Activated T-helper 2 cell treated with anti-CD3 and anti-CD28 coated beads, Interferon-gamma antibody, Interleukin-2, Interleukin-4, amounts not matched to agents 10 μg/mL and 5 μg/mL and 100 μg/mL, durations not matched to agents 14 hours and 24 hours and 36 hours (primary cell): Measurements from ENCODE around the gene VN1R4. TPM values are rescaled to one million over a fixed set of nuclear protein-coding genes. Genes with fewer than 3 reads are reported as not detected.
"Not testable (repeated sequence)": the region's sequence is repeated elsewhere in the genome, so short reads cannot be mapped to it uniquely, and the experiment has no call there.

Experiments used
- DNase-seq: peaks from one replicate; pipeline ENCODE4 v3.0.0; 2021; ENCODE audit warnings: low spot score
- H3K27ac Mint-ChIP-seq: one replicate; pipeline ENCODE4 v1.8.0; 2021; ENCODE audit warnings: mixed read lengths
- H3K27me3 Mint-ChIP-seq: one replicate; pipeline ENCODE4 v1.8.0; 2021; ENCODE audit warnings: low read depth, mixed read lengths
- H3K36me3 Mint-ChIP-seq: one replicate; pipeline ENCODE4 v1.8.0; 2021; ENCODE audit warnings: low read depth, mixed read lengths
- H3K4me1 Mint-ChIP-seq: one replicate; pipeline ENCODE4 v1.8.0; 2021; ENCODE audit warnings: low read depth, mixed read lengths
- H3K4me3 Mint-ChIP-seq: one replicate; pipeline ENCODE4 v1.8.0; 2021; ENCODE audit warnings: low read depth, mild to moderate bottlenecking, moderate library complexity, mixed read lengths
- H3K9me3 Mint-ChIP-seq: one replicate; pipeline ENCODE4 v1.8.0; 2021; ENCODE audit warnings: mixed read lengths
- intact Hi-C: fragments of 100-400 bp; cut with micrococcal nuclease; formaldehyde crosslinking; loops from one replicate; pipeline ENCODE4 v1.15.1; 2023
- total RNA-seq: library from RNA; stranded (reverse); gene quantifications from 2 replicates; pipeline ENCODE4 v1.2.3, GENCODE V29; 2022

Gene VN1R4
- total RNA-seq: not detected in 2 replicates

GRCh38 chr19:53267623-53268022 lies at the start of gene VN1R4:
TSS of gene VN1R4 (minus strand) at chr19:53267723. CDS start at chr19:53267665, 58 bp downstream.
- H3K4me1 Mint-ChIP-seq, H3K36me3 Mint-ChIP-seq, intact Hi-C loops, DNase-seq, H3K27me3 Mint-ChIP-seq, H3K4me3 Mint-ChIP-seq, H3K27ac Mint-ChIP-seq: not testable (repeated sequence)
- peaks cover 60% of the 10 kb centered on the region for H3K9me3 Mint-ChIP-seq

GRCh38 chr19:53311897-53312296 lies 44.4 kb upstream of the VN1R4 start:
- Mint-ChIP-seq H3K27me3 (no peaks in the 10 kb centered on the region), H3K9me3 (peaks cover 72% of the 10 kb centered on the region), H3K4me1 (no peaks in the 10 kb centered on the region), H3K4me3 (no peak overlapping the region), H3K27ac (no peak overlapping the region), H3K36me3 (no peaks in the 10 kb centered on the region)
- DNase-seq: no peak
- intact Hi-C loops: no loop called here

GRCh38 chr19:53311044-53311443 lies 43.5 kb upstream of the VN1R4 start:
- H3K4me3 Mint-ChIP-seq: no peak overlapping the region
- peaks cover 73% of the 10 kb centered on the region for H3K9me3 Mint-ChIP-seq
- no peaks in the 10 kb centered on the region for H3K27me3 Mint-ChIP-seq
- H3K36me3 Mint-ChIP-seq: no peaks in the 10 kb centered on the region
- no peak for DNase-seq
- no peak overlapping the region for H3K27ac Mint-ChIP-seq
- H3K4me1 Mint-ChIP-seq: no peaks in the 10 kb centered on the region
- intact Hi-C loops: no loop called here

GRCh38 chr19:53308339-53308811 lies 40.9 kb upstream of the VN1R4 start:
- Mint-ChIP-seq H3K27me3 (no peaks in the 10 kb centered on the region), H3K4me1 (no peaks in the 10 kb centered on the region), H3K36me3 (no peaks in the 10 kb centered on the region), H3K27ac (no peak overlapping the region), H3K4me3 (no peak overlapping the region), H3K9me3 (peaks cover 81% of the 10 kb centered on the region)
- DNase-seq: no peak
- intact Hi-C loops: no loop called here

- intact Hi-C loops, H3K27me3 Mint-ChIP-seq, H3K4me1 Mint-ChIP-seq, DNase-seq, H3K36me3 Mint-ChIP-seq, H3K4me3 Mint-ChIP-seq, H3K27ac Mint-ChIP-seq: not testable (repeated sequence)
- H3K9me3 Mint-ChIP-seq: peaks cover 60% of the 10 kb centered on the region
These were observed 33.8 kb upstream of the VN1R4 start for GRCh38 chr19:53301341-53301740.

GRCh38 chr19:53294786-53295441 lies 27.4 kb upstream of the VN1R4 start:
- H3K27ac Mint-ChIP-seq: no peak overlapping the region
- no peaks in the 10 kb centered on the region for H3K27me3 Mint-ChIP-seq
- H3K9me3 Mint-ChIP-seq: peaks cover 67% of the 10 kb centered on the region
- H3K4me1 Mint-ChIP-seq: no peaks in the 10 kb centered on the region
- no peak overlapping the region for H3K4me3 Mint-ChIP-seq
- H3K36me3 Mint-ChIP-seq: no peaks in the 10 kb centered on the region
- DNase-seq: no peak
- intact Hi-C loops: no loop called here

GRCh38 chr19:53290758-53291549 lies 23.4 kb upstream of the VN1R4 start:
- Mint-ChIP-seq H3K27ac (no peak overlapping the region), H3K9me3 (peaks cover 64% of the 10 kb centered on the region), H3K36me3 (no peaks in the 10 kb centered on the region), H3K27me3 (no peaks in the 10 kb centered on the region), H3K4me1 (no peaks in the 10 kb centered on the region), H3K4me3 (no peak overlapping the region)
- intact Hi-C loops: no loop called here
- no peak for DNase-seq

GRCh38 chr19:53285087-53285486 lies 17.6 kb upstream of the VN1R4 start:
- no peaks in the 10 kb centered on the region for H3K27me3 Mint-ChIP-seq
- no peak overlapping the region for H3K4me3 Mint-ChIP-seq
- peaks cover 33% of the 10 kb centered on the region for H3K9me3 Mint-ChIP-seq
- H3K36me3 Mint-ChIP-seq: no peaks in the 10 kb centered on the region
- intact Hi-C loops: no loop called here
- H3K4me1 Mint-ChIP-seq: no peaks in the 10 kb centered on the region
- DNase-seq: no peak
- H3K27ac Mint-ChIP-seq: no peak overlapping the region

- intact Hi-C loops, H3K27ac Mint-ChIP-seq, H3K36me3 Mint-ChIP-seq, H3K4me3 Mint-ChIP-seq, H3K4me1 Mint-ChIP-seq, DNase-seq, H3K27me3 Mint-ChIP-seq: not testable (repeated sequence)
- peaks cover 31% of the 10 kb centered on the region for H3K9me3 Mint-ChIP-seq
These were observed 14.4 kb upstream of the VN1R4 start for GRCh38 chr19:53281947-53282346.

GRCh38 chr19:53275480-53275879 lies 8.0 kb upstream of the VN1R4 start:
- Mint-ChIP-seq H3K9me3 (peaks cover 69% of the 10 kb centered on the region), H3K27me3 (no peaks in the 10 kb centered on the region), H3K36me3 (no peaks in the 10 kb centered on the region), H3K4me1 (no peaks in the 10 kb centered on the region), H3K27ac (no peak overlapping the region), H3K4me3 (no peak overlapping the region)
- no peak for DNase-seq
- intact Hi-C loops: no loop called here

GRCh38 chr19:53272044-53272443 lies 4.5 kb upstream of the VN1R4 start:
- DNase-seq: no peak
- Mint-ChIP-seq H3K9me3 (peaks cover 61% of the 10 kb centered on the region), H3K36me3 (no peaks in the 10 kb centered on the region), H3K27ac (no peak overlapping the region), H3K4me3 (no peak overlapping the region), H3K27me3 (no peaks in the 10 kb centered on the region), H3K4me1 (no peaks in the 10 kb centered on the region)
- intact Hi-C loops: no loop called here

GRCh38 chr19:53269861-53270260 lies 2.3 kb upstream of the VN1R4 start:
- H3K27me3 Mint-ChIP-seq, H3K4me1 Mint-ChIP-seq, H3K27ac Mint-ChIP-seq, H3K4me3 Mint-ChIP-seq, DNase-seq, intact Hi-C loops, H3K36me3 Mint-ChIP-seq: not testable (repeated sequence)
- H3K9me3 Mint-ChIP-seq: peaks cover 58% of the 10 kb centered on the region

- H3K9me3 Mint-ChIP-seq: peaks cover 59% of the 10 kb centered on the region
- H3K36me3 Mint-ChIP-seq, H3K4me1 Mint-ChIP-seq, H3K4me3 Mint-ChIP-seq, H3K27ac Mint-ChIP-seq, DNase-seq, intact Hi-C loops, H3K27me3 Mint-ChIP-seq: not testable (repeated sequence)
These were observed 9.7 kb downstream of the VN1R4 start, which contains the start of gene VN1R2 for GRCh38 chr19:53257715-53258342. TSS of gene VN1R2 (plus strand) at chr19:53258292. CDS start at chr19:53258376, 84 bp downstream.
